Measurements from ENCODE around the gene SPACA6. TPM values are rescaled to one million over a fixed set of nuclear protein-coding genes. Genes with fewer than 3 reads are reported as not detected.

The SPACA6 gene
- total RNA-seq, 1 experiment from 2014 or later, result 18.9 TPM

DNA sequence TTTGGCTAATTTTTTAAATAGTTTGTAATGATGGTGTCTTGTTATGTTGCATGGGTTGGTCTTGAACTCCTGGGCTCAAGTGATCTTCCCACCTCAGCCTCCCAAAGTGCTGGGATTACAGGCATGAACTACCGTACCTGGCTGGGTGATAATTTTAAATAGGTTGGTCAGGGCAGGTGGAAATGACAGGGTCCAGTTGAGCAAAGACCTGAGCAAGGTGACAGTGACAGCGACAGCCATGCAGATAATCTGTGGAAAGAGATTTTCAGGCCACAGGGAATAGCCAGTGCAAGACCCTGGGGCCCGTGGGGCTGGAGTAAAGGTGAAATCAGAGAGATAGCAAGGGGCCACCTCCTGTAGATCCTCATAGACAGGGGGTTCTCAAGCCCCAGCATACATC is 3.5 kb downstream of the SPACA6 start:
- Histone ChIP-seq H4K20me1 (ENCODE audit: control insufficient read depth, insufficient read depth, insufficient read length) (no peaks in the 10 kb centered on the region), H3K4me2 (ENCODE audit: insufficient read depth, insufficient read length, low read length) (no peak overlapping the region), H3K27me3 (ENCODE audit: insufficient read depth, low read length) (no peaks in the 10 kb centered on the region), H2BK20ac (ENCODE audit: low read depth, low read length, poor library complexity, severe bottlenecking) (no peak overlapping the region), H3T11ph (ENCODE audit: low read length) (no peak overlapping the region), H2BK12ac (ENCODE audit: insufficient read length, low read depth, low read length) (no peak overlapping the region), H3K23ac (ENCODE audit: insufficient read length, low read depth, low read length) (no peak overlapping the region), H2BK15ac (ENCODE audit: low read depth, low read length) (no peak overlapping the region), H3K27ac (ENCODE audit: insufficient read length, low read depth, low read length) (no peak overlapping the region), H3K56ac (ENCODE audit: insufficient read length, low read depth, low read length) (no peak overlapping the region), H2AK5ac (ENCODE audit: insufficient read length, low read length) (no peak overlapping the region), H4K8ac (replicated peaks; ENCODE audit: insufficient read length, low read depth, low read length) (no peak overlapping the region), H3K23me2 (ENCODE audit: insufficient read length, low read depth, low read length, poor library complexity, severe bottlenecking) (peaks cover 2% of the 10 kb centered on the region), H3K18ac (ENCODE audit: insufficient read length, low read depth, low read length) (no peak overlapping the region), H2BK120ac (ENCODE audit: low read depth, low read length, poor library complexity, severe bottlenecking) (no peak overlapping the region), H3K9ac (ENCODE audit: extremely low read depth, insufficient read length, low read length) (no peak overlapping the region), H3K14ac (ENCODE audit: insufficient read depth, low read length) (no peak overlapping the region), H2AFZ (ENCODE audit: low read length) (no peak overlapping the region), H4K5ac (ENCODE audit: insufficient read length, low read depth, low read length) (no peak overlapping the region), H3K4ac (ENCODE audit: low read depth, low read length) (no peak overlapping the region), H3K79me1 (ENCODE audit: insufficient read depth, low read depth, low read length, poor library complexity, severe bottlenecking) (no peaks in the 10 kb centered on the region), H2BK5ac (ENCODE audit: insufficient read length, low read length) (no peak overlapping the region), H3K9me3 (ENCODE audit: control insufficient read depth, low read depth, low read length) (no peaks in the 10 kb centered on the region), H3K4me1 (ENCODE audit: insufficient read depth, low read length) (peaks cover 2% of the 10 kb centered on the region; the same call in 1 of the 2 replicates), H4K91ac (ENCODE audit: insufficient read length, low read depth, low read length) (no peak overlapping the region), H3K79me2 (ENCODE audit: insufficient read depth, low read length) (no peaks in the 10 kb centered on the region; the same call in 1 of the 2 replicates)
- no peak overlapping the region for H3K4me3 Mint-ChIP-seq
- DNase-seq, result no peak
- H3K27me3 Mint-ChIP-seq (ENCODE audit: low read depth), result no peaks in the 10 kb centered on the region
- no peak for TF ChIP-seq CTCF (conservative IDR thresholded peaks at IDR 0.05)
- H3K27ac Mint-ChIP-seq, result no peak overlapping the region
- H3K9me3 Mint-ChIP-seq, result no peaks in the 10 kb centered on the region; a peak in 1 of 5 replicates
- peaks cover 19 to 23% of the 10 kb centered on the region in 2 experiments for H3K4me1 Mint-ChIP-seq
- H3K36me3 Mint-ChIP-seq (ENCODE audit: insufficient read depth in 1 of 3, low read depth in 3 of 3), result peaks cover 9 to 76% (median 43%) of the 10 kb centered on the region in 3 experiments
- no CpG with 5 or more reads among the region's 3 CpGs for WGBS (ENCODE audit: extremely low coverage, insufficient read length, low lambda C conversion rate)
